AG04450 (cell line): ENCODE data around the gene ACSM3. TPM values are rescaled to one million over a fixed set of nuclear protein-coding genes. Genes with fewer than 3 reads are reported as not detected.

Experiments
- CTCF ChIA-PET: fragments of 300-600, 350-600 bp; formaldehyde crosslinking; extraction: SDS; loops from one replicate; lab custom pipeline; 2022; ENCODE audit warnings: antibody characterized with exemption, inconsistent platforms; lab: Charles Lee
- POLR2A ChIA-PET: fragments of 350-600 bp; formaldehyde crosslinking; extraction: SDS; loops from one replicate; lab custom pipeline; 2021; ENCODE audit warnings: antibody characterized with exemption, inconsistent platforms; lab: Yijun Ruan, JAX
- DNase-seq: peaks from one replicate; pipeline ENCODE4 v3.0.0-alpha.2; 2011; ENCODE audit warnings: low read depth, low spot score
- H3K27ac ChIP-seq: one replicate; pipeline ENCODE4 v1.5.1; 2012; ENCODE audit warnings: low read depth, low read length, control low read depth
- H3K27me3 ChIP-seq: one replicate; pipeline ENCODE4 v1.6.0; 2012; ENCODE audit warnings: low read length; ENCODE audit not compliant: control insufficient read depth, insufficient read depth
- H3K4me3 ChIP-seq: 2 replicates; pipeline ENCODE4 v1.5.1; 2011; ENCODE audit warnings: mild to moderate bottlenecking, low read depth, low read length, control low read depth
- H3K9me3 ChIP-seq: 2 replicates; pipeline ENCODE4 v1.5.1; 2012; ENCODE audit warnings: low read length; ENCODE audit not compliant: control insufficient read depth, insufficient read depth
- CTCF ChIP-seq: IDR thresholded peaks from 2 replicates; pipeline ENCODE4 v1.5.1; 2011; ENCODE audit warnings: low read depth, low read length, control low read depth, inconsistent platforms
- polyA plus RNA-seq: library from polyadenylated mRNA; depleted of rRNA; stranded (reverse); fragments of >200 nt; gene quantifications from 2 replicates; pipeline ENCODE4 v1.2.3, GENCODE V29; 2011

Gene ACSM3
- polyA plus RNA-seq, 1 experiment, result 0.76 TPM

GRCh38 chr16:20782470-20782869, 18.7 kb downstream of the ACSM3 start:
- Histone ChIP-seq H3K27ac (no peak overlapping the region), H3K4me3 (no peak overlapping the region), H3K9me3 (no peaks in the 10 kb centered on the region), H3K27me3 (no peaks in the 10 kb centered on the region)
- no peak for DNase-seq
- CTCF ChIA-PET, result no interaction called here
- TF ChIP-seq CTCF, result no peak
- POLR2A ChIA-PET, result no interaction called here

GRCh38 chr16:20784204-20784603, 20.4 kb downstream of the ACSM3 start:
- ChIA-PET POLR2A (no interaction called here), CTCF (interaction anchor here (1.9 kb wide), 1 partner anchor 9 kb away, joined by 12 read pairs; no protein-coding TSS in a partner anchor)
- Histone ChIP-seq H3K9me3 (no peaks in the 10 kb centered on the region), H3K27ac (no peak overlapping the region), H3K27me3 (no peaks in the 10 kb centered on the region), H3K4me3 (no peak overlapping the region)
- no peak for TF ChIP-seq CTCF
- no peak for DNase-seq

DNA sequence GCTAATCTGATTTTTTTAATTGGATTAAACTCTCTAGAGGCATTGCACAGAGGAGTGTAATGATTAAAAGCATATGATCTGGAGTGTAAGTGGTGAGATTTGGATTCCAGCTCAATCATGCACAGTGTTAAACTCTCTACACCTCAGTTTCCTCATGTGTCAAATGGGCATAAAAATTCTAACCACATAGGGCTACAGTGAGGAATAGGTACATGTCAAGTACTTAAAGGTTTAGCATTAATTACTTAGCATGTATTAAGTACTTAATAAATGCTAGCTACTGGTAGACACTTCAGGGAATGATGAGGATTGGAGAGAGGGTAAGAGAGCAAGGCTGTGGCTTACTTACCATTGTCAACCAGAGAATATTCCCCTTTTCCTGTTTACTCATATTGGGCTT, 25.3 kb downstream of the ACSM3 start:
- H3K9me3 ChIP-seq, result no peaks in the 10 kb centered on the region
- H3K27me3 ChIP-seq, result no peaks in the 10 kb centered on the region
- H3K27ac ChIP-seq, result no peak overlapping the region
- H3K4me3 ChIP-seq, result no peak overlapping the region
- CTCF ChIA-PET, result interaction anchor here (1.0 kb wide), 1 partner anchor 61 kb away, joined by 3 read pairs; no protein-coding TSS in a partner anchor
- POLR2A ChIA-PET, result no interaction called here
- TF ChIP-seq CTCF, result no peak
- no peak for DNase-seq

- TF ChIP-seq CTCF, result no peak
- H3K27me3 ChIP-seq, result no peaks in the 10 kb centered on the region
- ChIA-PET CTCF (interaction anchor here (1.9 kb wide), 1 partner anchor 17 kb away, joined by 4 read pairs; no protein-coding TSS in a partner anchor), POLR2A (no interaction called here)
- no peak overlapping the region for H3K27ac ChIP-seq
- no peak for DNase-seq
- H3K9me3 ChIP-seq, result no peaks in the 10 kb centered on the region
- no peak overlapping the region for H3K4me3 ChIP-seq
These were observed 28.3 kb downstream of the ACSM3 start for GRCh38 chr16:20791923-20792612.

- CTCF ChIA-PET, result interaction anchor here (0.6 to 2.0 kb wide), 3 partner anchors 11 to 502 kb away, joined by 3 to 8 read pairs (median 7); no protein-coding TSS in a partner anchor
These were observed 34.5 kb downstream of the ACSM3 start for GRCh38 chr16:20798364-20798763.

More at GRCh38 chr16:20798364-20798763, 34.5 kb downstream of the ACSM3 start:
- no peaks in the 10 kb centered on the region for H3K9me3 ChIP-seq
- POLR2A ChIA-PET, result no interaction called here
- no peak for TF ChIP-seq CTCF
- DNase-seq, result no peak
- no peaks in the 10 kb centered on the region for H3K27me3 ChIP-seq
- H3K4me3 ChIP-seq, result no peak overlapping the region
- no peak overlapping the region for H3K27ac ChIP-seq
